SK-N-SH (cell line): ENCODE results near the gene KRTAP12-2. TPM values are rescaled to one million over a fixed set of nuclear protein-coding genes. Genes with fewer than 3 reads are reported as not detected.

Experiments
- CTCF ChIA-PET: fragments of 300-600, 350-600 bp; formaldehyde crosslinking; extraction: SDS; loops from one replicate; lab custom pipeline; 2021; lab: Yijun Ruan, JAX
- POLR2A ChIA-PET: fragments of 350-600 bp; sonication (Branson Sonifier 250); formaldehyde crosslinking; extraction: SDS; loops from one replicate; lab custom pipeline; 2020; ENCODE audit warnings: antibody characterized with exemption, inconsistent platforms; lab: Yijun Ruan, JAX
- DNase-seq: peaks from one replicate; pipeline ENCODE4 v3.0.0; 2012
- H2AFZ ChIP-seq: fragments of 200-600 bp; sonication (generic); 2 replicates; pipeline ENCODE4 v1.8.1; 2016; ENCODE audit warnings: antibody characterized with exemption, mild to moderate bottlenecking, low read depth
- H3F3A ChIP-seq: fragments of 200-600 bp; sonication (generic); replicated peaks from 2 replicates; pipeline ENCODE3; 2016; ENCODE audit warnings: antibody characterized with exemption, mild to moderate bottlenecking; ENCODE audit not compliant: insufficient read depth
- H3K27ac ChIP-seq, 2 experiments: fragments of 200-500 bp in 1 of 2; fragments of 200-600 bp in 1 of 2; sonication (Bioruptor generic) in 1 of 2; sonication (generic), shearing (Covaris generic) in 1 of 2; 2 replicates each; pipeline versions ENCODE4 v1.5.1 to v1.6.1; 2014 to 2016; ENCODE audit warnings: low read depth in 2 of 2, inconsistent platforms in 1 of 2, low read length in 1 of 2, mild to moderate bottlenecking in 1 of 2, mixed read lengths in 1 of 2
- H3K27me3 ChIP-seq: fragments of 200-600 bp; sonication (generic), shearing (Covaris generic); 2 replicates; pipeline ENCODE4 v1.6.1; 2016; ENCODE audit warnings: mixed run types; ENCODE audit not compliant: insufficient read depth
- H3K36me3 ChIP-seq, 2 experiments: fragments of 200-500 bp in 1 of 2; fragments of 200-600 bp in 1 of 2; sonication (Bioruptor generic) in 1 of 2; sonication (generic) in 1 of 2; replicated peaks in 1 of 2; 2 replicates each; pipeline versions ENCODE3 to v1.5.1; 2014 to 2016; ENCODE audit warnings: low read length in 1 of 2, mild to moderate bottlenecking in 1 of 2; ENCODE audit not compliant: insufficient read depth in 2 of 2, control insufficient read depth in 1 of 2
- H3K4me1 ChIP-seq, 2 experiments: fragments of 200-500 bp in 1 of 2; fragments of 200-600 bp in 1 of 2; sonication (Bioruptor generic) in 1 of 2; sonication (generic), shearing (Covaris generic) in 1 of 2; 2 replicates each; pipeline versions ENCODE4 v1.5.1 to v1.6.1; 2014 to 2016; ENCODE audit warnings: low read depth in 1 of 2, low read length in 1 of 2, mixed run types in 1 of 2; ENCODE audit not compliant: insufficient read depth in 2 of 2, control insufficient read depth in 1 of 2
- H3K4me2 ChIP-seq: fragments of 200-600 bp; sonication (generic), shearing (Covaris generic); 2 replicates; pipeline ENCODE4 v1.6.1; 2017; ENCODE audit warnings: mixed run types
- H3K4me3 ChIP-seq, 2 experiments: fragments of 200-500 bp in 1 of 2; fragments of 200-600 bp in 1 of 2; sonication (Bioruptor generic) in 1 of 2; sonication (generic), shearing (Covaris generic) in 1 of 2; 2 replicates each; pipeline versions ENCODE4 v1.5.1 to v1.8.1; 2014 to 2016; ENCODE audit warnings: low read depth in 2 of 2, inconsistent platforms in 1 of 2, low read length in 1 of 2, mild to moderate bottlenecking in 1 of 2, mixed read lengths in 1 of 2, moderate library complexity in 1 of 2
- H3K79me2 ChIP-seq: fragments of 200-600 bp; sonication (generic); 2 replicates; pipeline ENCODE4 v1.8.1; 2017; ENCODE audit warnings: mild to moderate bottlenecking; ENCODE audit not compliant: insufficient read depth
- H3K9ac ChIP-seq: fragments of 200-600 bp; sonication (generic); 2 replicates; pipeline ENCODE4 v1.6.1; 2017; ENCODE audit warnings: mixed run types
- H3K9me2 ChIP-seq: fragments of 200-600 bp; sonication (generic); 2 replicates; pipeline ENCODE4 v1.6.1; 2017; ENCODE audit warnings: mixed run types
- H3K9me3 ChIP-seq: fragments of 200-600 bp; sonication (generic); 2 replicates; pipeline ENCODE4 v1.6.1; 2017; ENCODE audit warnings: mixed run types, mild to moderate bottlenecking, moderate library complexity
- H4K20me1 ChIP-seq: fragments of 200-600 bp; sonication (generic); 2 replicates; pipeline ENCODE4 v1.6.1; 2017; ENCODE audit warnings: mild to moderate bottlenecking, mixed run types; ENCODE audit not compliant: insufficient read depth
- CHD2 ChIP-seq: fragments of 150-350 bp; IDR thresholded peaks from 2 replicates; pipeline ENCODE4 v1.6.1; 2018; ENCODE audit warnings: low read length; ENCODE audit not compliant: partially characterized antibody
- EP300 ChIP-seq, 2 experiments: IDR thresholded peaks; 2 replicates each; pipeline versions ENCODE4 v1.4.0 to v1.6.1; 2012; ENCODE audit warnings: borderline replicate concordance in 1 of 2, low read depth in 1 of 2, low read length in 1 of 2
- EZH2phosphoT487 ChIP-seq: fragments of 200-600 bp; sonication (generic); IDR thresholded peaks from 2 replicates; pipeline ENCODE4 v1.6.1; 2017; ENCODE audit warnings: low read depth, mixed run types, mild to moderate bottlenecking, antibody characterized with exemption, moderate library complexity, borderline replicate concordance
- FOSL2 ChIP-seq: IDR thresholded peaks from 2 replicates; pipeline ENCODE4 v1.4.0; 2012; ENCODE audit warnings: low read depth, mild to moderate bottlenecking, moderate library complexity, borderline replicate concordance
- FOXJ3 ChIP-seq: sonication (generic); formaldehyde crosslinking; IDR thresholded peaks from 2 replicates; pipeline ENCODE4 v1.5.1; 2020; ENCODE audit warnings: mild to moderate bottlenecking, missing genetic modification reagents
- FOXM1 ChIP-seq: IDR thresholded peaks from 2 replicates; pipeline ENCODE4 v1.4.0; 2012; ENCODE audit warnings: low read depth, mild to moderate bottlenecking
- GABPA ChIP-seq: IDR thresholded peaks from 2 replicates; pipeline ENCODE4 v1.4.0; 2012; ENCODE audit warnings: low read depth, mild to moderate bottlenecking
- GATA2 ChIP-seq: sonication (generic); formaldehyde crosslinking; IDR thresholded peaks from 2 replicates; pipeline ENCODE4 v1.5.0; 2020; ENCODE audit warnings: mild to moderate bottlenecking, missing genetic modification reagents
- MAX ChIP-seq: IDR thresholded peaks from 2 replicates; pipeline ENCODE4 v1.4.0; 2012; ENCODE audit warnings: low read depth
- MXI1 ChIP-seq: IDR thresholded peaks from 2 replicates; pipeline ENCODE4 v1.6.1; 2012; ENCODE audit warnings: mild to moderate bottlenecking, low read depth, low read length, improper control_type of control experiment
- NRF1 ChIP-seq: IDR thresholded peaks from 2 replicates; pipeline ENCODE4 v1.6.1; 2012; ENCODE audit warnings: low read depth, mild to moderate bottlenecking, low read length
- RCOR1 ChIP-seq: fragments of 150-350 bp; IDR thresholded peaks from 2 replicates; pipeline ENCODE4 v1.6.1; 2017; ENCODE audit warnings: antibody characterized with exemption, low read length
- RFX5 ChIP-seq: IDR thresholded peaks from 2 replicates; pipeline ENCODE4 v1.6.1; 2012; ENCODE audit warnings: mild to moderate bottlenecking, improper control_type of control experiment, low read length
- SIN3A ChIP-seq: IDR thresholded peaks from 2 replicates; pipeline ENCODE4 v1.6.1; 2012; ENCODE audit warnings: low read depth, mild to moderate bottlenecking, low read length, moderate library complexity, borderline replicate concordance
- SMC3 ChIP-seq: IDR thresholded peaks from 2 replicates; pipeline ENCODE4 v1.6.1; 2012; ENCODE audit warnings: low read depth, low read length, improper control_type of control experiment
- TAF1 ChIP-seq: IDR thresholded peaks from 2 replicates; pipeline ENCODE4 v1.6.1; 2012; ENCODE audit warnings: low read depth, mild to moderate bottlenecking, low read length, moderate library complexity, borderline replicate concordance
- TCF12 ChIP-seq: IDR thresholded peaks from 2 replicates; pipeline ENCODE4 v1.4.0; 2012
- TEAD4 ChIP-seq: IDR thresholded peaks from 2 replicates; pipeline ENCODE4 v1.4.0; 2012; ENCODE audit warnings: mild to moderate bottlenecking, borderline replicate concordance; ENCODE audit not compliant: insufficient read depth
- WGBS: methylation state at CpG from one replicate; pipeline ENCODE4 v1.1.6; 2017; ENCODE audit warnings: low lambda C conversion rate; 5-methylcytosine and 5-hydroxymethylcytosine counted together
- polyA plus RNA-seq, 3 experiments: library from polyadenylated mRNA; depleted of rRNA; stranded (reverse); fragments of >200 nt; gene quantifications; 2 replicates each; pipeline ENCODE4 v1.2.3, GENCODE V29; 2012
- TF ChIP-seq, protein P1 (sequence below): fragments of 150-350 bp; IDR thresholded peaks from 2 replicates; pipeline ENCODE4 v1.6.1; 2016; ENCODE audit warnings: mild to moderate bottlenecking, low read depth, low read length
- TF ChIP-seq, protein P2 (sequence below): IDR thresholded peaks from 2 replicates; pipeline ENCODE4; 2012

KRTAP12-2 gene
- polyA plus RNA-seq, 1 of the 3 experiments (the other 2 are of a cell fraction), result not detected

- H3K4me3 ChIP-seq, result no peak overlapping the region
- no peak overlapping the region for H2AFZ ChIP-seq
- H3F3A ChIP-seq, result no peaks in the 10 kb centered on the region
- no peaks in the 10 kb centered on the region; a peak in 1 of 4 replicates for H3K4me1 ChIP-seq
- H3K27me3 ChIP-seq, result peaks cover 85% of the 10 kb centered on the region
- CTCF ChIA-PET, result no interaction called here
- H3K36me3 ChIP-seq, result no peaks in the 10 kb centered on the region
- H3K9ac ChIP-seq, result no peak overlapping the region
- no peak overlapping the region for H3K27ac ChIP-seq
- H3K4me2 ChIP-seq, result no peak overlapping the region
- peak; percentile 10 for DNase-seq
- H3K9me2 ChIP-seq, result no peaks in the 10 kb centered on the region
- POLR2A ChIA-PET, result no interaction called here
- no peaks in the 10 kb centered on the region for H4K20me1 ChIP-seq
- no peaks in the 10 kb centered on the region for H3K9me3 ChIP-seq
- 22% methylated on average over 31 of the region's 54 CpGs for WGBS
- TF ChIP-seq EP300 (IDR thresholded peaks at IDR 0.05; ENCODE audit: borderline replicate concordance in 1 of 2, low read depth in 1 of 2, low read length in 1 of 2) (no peak), MAX (no peak), SMC3 (no peak), EZH2phosphoT487 (no peak), TCF12 (no peak), CHD2 (no peak), TAF1 (no peak), FOSL2 (no peak), FOXJ3 (CRISPR knock-in tag) (no peak), RFX5 (no peak), GABPA (no peak), MXI1 (no peak), SIN3A (no peak)
- TF ChIP-seq, protein P1, sequence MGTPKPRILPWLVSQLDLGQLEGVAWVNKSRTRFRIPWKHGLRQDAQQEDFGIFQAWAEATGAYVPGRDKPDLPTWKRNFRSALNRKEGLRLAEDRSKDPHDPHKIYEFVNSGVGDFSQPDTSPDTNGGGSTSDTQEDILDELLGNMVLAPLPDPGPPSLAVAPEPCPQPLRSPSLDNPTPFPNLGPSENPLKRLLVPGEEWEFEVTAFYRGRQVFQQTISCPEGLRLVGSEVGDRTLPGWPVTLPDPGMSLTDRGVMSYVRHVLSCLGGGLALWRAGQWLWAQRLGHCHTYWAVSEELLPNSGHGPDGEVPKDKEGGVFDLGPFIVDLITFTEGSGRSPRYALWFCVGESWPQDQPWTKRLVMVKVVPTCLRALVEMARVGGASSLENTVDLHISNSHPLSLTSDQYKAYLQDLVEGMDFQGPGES, result no peak
- H3K79me2 ChIP-seq, result no peaks in the 10 kb centered on the region
Observed at GRCh38 chr21:44706026-44706705, 39.4 kb upstream of the KRTAP12-2 start.

GRCh38 chr21:44704636-44705001 lies 37.9 kb upstream of the KRTAP12-2 start:
- 11% methylated on average over 10 of the region's 13 CpGs for WGBS
- Histone ChIP-seq H3K4me2 (no peak overlapping the region), H3K36me3 (no peaks in the 10 kb centered on the region), H3K4me1 (no peaks in the 10 kb centered on the region), H3F3A (no peaks in the 10 kb centered on the region), H3K79me2 (no peaks in the 10 kb centered on the region), H3K9me3 (no peaks in the 10 kb centered on the region), H3K27ac (no peak overlapping the region), H3K9ac (no peak overlapping the region), H2AFZ (no peak overlapping the region), H3K9me2 (no peaks in the 10 kb centered on the region), H3K4me3 (no peak overlapping the region), H3K27me3 (peaks cover 85% of the 10 kb centered on the region), H4K20me1 (no peaks in the 10 kb centered on the region)
- DNase-seq, result peak; percentile 15
- ChIA-PET CTCF (no interaction called here), POLR2A (no interaction called here)
- TF ChIP-seq TAF1 (no peak), NRF1 (no peak), FOXM1 (no peak), GATA2 (CRISPR knock-in tag) (no peak), TEAD4 (no peak), TCF12 (no peak), EZH2phosphoT487 (no peak), RCOR1 (no peak)
- TF ChIP-seq, protein P2, sequence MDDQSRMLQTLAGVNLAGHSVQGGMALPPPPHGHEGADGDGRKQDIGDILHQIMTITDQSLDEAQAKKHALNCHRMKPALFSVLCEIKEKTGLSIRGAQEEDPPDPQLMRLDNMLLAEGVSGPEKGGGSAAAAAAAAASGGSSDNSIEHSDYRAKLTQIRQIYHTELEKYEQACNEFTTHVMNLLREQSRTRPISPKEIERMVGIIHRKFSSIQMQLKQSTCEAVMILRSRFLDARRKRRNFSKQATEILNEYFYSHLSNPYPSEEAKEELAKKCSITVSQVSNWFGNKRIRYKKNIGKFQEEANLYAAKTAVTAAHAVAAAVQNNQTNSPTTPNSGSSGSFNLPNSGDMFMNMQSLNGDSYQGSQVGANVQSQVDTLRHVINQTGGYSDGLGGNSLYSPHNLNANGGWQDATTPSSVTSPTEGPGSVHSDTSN, result no peak
